SK-N-MC (cell line): ENCODE results near the gene GPR22.

Experiments used
- EZH2 ChIP-seq: fragments of 200-600 bp; sonication (generic); IDR thresholded peaks from one replicate; pipeline ENCODE4 v1.6.1; 2017; ENCODE audit warnings: antibody characterized with exemption
- POLR2AphosphoS5 ChIP-seq: IDR thresholded peaks from 2 replicates; pipeline ENCODE4 v1.6.1; 2012; ENCODE audit warnings: mild to moderate bottlenecking, low read depth, low read length, borderline replicate concordance

DNA sequence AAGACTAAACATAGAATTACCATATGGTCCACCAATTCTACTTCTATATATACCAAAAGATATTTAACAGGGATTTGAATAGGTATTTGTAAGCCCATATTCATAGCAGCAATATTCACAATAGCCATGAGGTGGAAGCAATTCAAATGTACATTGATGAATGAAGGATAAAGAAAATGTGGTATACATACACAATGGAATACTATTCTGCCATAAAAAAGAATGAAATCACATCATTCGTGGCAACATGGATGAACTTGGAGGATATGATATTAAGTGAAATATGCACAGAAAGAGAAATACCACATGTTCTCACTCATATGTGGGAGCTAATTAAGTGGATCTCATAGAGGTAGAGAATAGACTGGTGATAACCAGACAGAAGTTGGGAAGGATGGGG is 34.1 kb upstream of the GPR22 start:
- TF ChIP-seq EZH2 (no peak), POLR2AphosphoS5 (no peak)
